Renal cortical epithelial cell (primary cell): ENCODE measurements around the gene FKBP2. TPM values are rescaled to one million over a fixed set of nuclear protein-coding genes. Genes with fewer than 3 reads are reported as not detected.

Experiments used
- DNase-seq: peaks from one replicate; pipeline ENCODE4 v3.0.0-alpha.2; 2011; ENCODE audit warnings: low read depth
- total RNA-seq: library from RNA; depleted of rRNA; stranded (reverse); fragments of >200 nt; gene quantifications from 2 replicates; pipeline ENCODE4 v1.2.3, GENCODE V29; 2014

FKBP2 gene
- total RNA-seq, 1 donor from 2014 or later = 57.5 TPM

DNA sequence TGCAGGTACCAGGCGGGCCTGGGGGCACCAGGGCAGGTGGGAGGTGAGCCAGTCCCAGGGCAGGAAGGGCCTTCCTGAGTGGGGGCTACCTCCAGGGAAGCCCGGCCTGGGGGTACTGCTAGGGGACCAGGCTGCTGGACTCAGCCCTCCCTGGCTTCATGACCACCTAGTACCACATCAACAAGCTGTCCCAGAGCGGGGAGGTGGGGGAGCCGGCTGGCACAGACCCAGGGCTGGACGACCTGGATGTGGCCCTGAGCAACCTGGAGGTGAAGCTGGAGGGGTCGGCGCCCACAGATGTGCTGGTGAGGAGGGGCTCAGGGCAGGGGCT lies 21.6 kb upstream of the FKBP2 start:
- DNase-seq = no peak

DNA sequence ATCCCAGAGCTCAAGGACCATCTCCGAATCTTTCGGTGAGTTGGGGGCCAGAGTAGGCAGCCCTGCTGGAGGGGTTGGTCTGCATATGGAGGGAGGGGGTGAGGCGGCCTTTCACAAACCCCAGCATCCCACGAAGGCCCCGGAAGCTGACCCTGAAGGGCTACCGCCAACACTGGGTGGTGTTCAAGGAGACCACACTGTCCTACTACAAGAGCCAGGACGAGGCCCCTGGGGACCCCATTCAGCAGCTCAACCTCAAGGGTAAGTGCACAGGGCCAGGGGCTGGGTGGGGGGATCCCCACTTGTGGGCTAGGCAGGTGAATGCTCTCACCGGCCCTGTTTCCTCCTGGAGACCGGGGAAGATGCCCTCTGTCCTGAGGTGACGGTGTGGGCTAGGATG lies 21.1 kb upstream of the FKBP2 start:
- no peak for DNase-seq

DNA sequence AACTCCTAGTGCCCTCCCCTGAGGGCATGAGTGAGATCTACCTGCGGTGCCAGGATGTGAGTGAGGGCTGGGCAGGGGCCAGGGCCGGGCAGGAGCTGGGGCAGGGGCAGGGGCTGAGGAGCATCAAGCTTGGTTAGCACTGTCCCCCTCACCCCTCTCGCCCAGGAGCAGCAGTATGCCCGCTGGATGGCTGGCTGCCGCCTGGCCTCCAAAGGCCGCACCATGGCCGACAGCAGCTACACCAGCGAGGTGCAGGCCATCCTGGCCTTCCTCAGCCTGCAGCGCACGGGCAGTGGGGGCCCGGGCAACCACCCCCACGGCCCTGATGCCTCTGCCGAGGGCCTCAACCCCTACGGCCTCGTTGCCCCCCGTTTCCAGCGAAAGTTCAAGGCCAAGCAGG lies 20.6 kb upstream of the FKBP2 start:
- DNase-seq = no peak

DNA sequence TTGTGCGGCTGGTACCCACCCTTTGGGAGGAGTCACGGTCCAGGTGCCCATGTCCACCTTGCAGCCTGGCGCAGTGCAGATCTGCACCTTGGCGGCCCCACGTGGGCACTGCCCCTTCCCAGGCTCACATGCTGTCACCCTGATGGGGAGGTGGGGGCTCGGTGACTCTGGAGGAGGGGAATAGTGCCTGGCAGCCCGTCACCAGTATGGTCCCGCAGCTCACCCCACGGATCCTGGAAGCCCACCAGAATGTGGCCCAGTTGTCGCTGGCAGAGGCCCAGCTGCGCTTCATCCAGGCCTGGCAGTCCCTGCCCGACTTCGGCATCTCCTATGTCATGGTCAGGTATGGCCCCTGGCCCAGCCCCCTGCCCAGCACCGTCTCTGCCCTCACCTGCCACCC lies 20.1 kb upstream of the FKBP2 start:
- DNase-seq = no peak

DNA sequence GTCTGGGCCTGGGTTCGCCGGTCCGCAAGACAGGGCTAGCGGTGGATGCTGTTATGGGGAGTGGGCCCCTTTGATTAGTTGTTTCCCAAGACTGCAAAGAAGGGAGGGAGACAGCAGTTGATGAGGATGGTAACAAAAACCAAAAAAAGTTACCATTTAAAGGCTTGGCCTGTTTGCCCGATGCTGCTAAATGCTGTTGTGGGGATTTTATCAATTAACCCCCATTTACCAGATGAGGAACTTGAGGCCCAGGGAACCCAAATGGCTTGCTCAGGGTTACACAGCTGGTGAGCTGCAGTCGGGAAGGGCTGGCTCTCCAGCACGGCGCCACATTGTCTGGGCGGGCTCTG lies 18.3 kb upstream of the FKBP2 start:
- no peak for DNase-seq

DNA sequence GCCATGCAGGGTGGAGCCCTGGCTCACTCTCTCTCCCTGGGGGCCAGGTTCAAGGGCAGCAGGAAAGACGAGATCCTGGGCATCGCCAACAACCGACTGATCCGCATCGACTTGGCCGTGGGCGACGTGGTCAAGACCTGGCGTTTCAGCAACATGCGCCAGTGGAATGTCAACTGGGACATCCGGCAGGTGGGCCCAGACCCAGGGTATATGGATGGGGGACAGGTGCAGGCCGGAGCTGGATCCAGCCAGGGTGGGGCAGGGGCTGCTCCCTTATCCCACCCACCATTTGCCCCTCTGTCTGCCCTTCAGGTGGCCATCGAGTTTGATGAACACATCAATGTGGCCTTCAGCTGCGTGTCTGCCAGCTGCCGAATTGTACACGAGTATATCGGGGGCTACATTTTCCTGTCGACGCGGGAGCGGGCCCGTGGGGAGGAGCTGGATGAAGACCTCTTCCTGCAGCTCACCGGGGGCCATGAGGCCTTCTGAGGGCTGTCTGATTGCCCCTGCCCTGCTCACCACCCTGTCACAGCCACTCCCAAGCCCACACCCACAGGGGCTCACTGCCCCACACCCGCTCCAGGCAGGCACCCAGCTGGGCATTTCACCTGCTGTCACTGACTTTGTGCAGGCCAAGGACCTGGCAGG lies 17.8 kb upstream of the FKBP2 start:
- DNase-seq = no peak

DNA sequence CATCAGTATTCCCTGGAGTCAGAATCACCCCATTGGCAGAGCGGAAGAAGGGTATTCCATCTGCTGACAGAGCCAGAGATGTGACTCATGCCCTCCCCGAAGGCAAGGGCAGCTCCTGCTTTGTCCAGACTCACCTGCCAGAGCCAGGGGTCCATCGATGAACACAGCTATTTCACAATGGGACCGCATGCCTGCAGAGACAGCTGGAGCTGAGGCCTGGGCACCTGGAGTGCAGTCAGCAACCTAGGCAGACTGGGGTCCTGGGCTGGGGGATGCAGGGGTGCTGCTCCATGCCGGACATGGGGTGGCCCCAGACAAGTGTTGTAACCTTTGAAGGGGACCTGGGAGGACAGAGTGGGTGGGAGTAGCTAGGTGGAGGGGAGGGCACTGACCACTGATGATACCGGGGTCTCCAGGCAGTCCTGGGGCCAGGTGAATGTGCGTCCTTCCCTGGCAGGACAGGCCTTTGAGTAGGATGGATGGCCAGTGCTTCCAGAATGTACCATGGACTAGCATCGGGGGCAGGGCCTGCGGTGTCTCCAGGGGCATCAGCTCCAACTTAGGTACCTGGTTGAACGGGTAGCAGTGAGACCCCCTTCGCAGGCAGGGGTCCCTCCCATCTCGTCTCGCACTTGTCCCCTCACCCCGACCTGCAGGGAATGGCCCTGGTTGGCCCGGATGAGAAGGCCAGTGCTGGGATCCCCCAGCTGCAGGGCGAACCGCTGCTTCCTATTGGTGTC lies 16.6 kb upstream of the FKBP2 start:
- DNase-seq = no peak

DNA sequence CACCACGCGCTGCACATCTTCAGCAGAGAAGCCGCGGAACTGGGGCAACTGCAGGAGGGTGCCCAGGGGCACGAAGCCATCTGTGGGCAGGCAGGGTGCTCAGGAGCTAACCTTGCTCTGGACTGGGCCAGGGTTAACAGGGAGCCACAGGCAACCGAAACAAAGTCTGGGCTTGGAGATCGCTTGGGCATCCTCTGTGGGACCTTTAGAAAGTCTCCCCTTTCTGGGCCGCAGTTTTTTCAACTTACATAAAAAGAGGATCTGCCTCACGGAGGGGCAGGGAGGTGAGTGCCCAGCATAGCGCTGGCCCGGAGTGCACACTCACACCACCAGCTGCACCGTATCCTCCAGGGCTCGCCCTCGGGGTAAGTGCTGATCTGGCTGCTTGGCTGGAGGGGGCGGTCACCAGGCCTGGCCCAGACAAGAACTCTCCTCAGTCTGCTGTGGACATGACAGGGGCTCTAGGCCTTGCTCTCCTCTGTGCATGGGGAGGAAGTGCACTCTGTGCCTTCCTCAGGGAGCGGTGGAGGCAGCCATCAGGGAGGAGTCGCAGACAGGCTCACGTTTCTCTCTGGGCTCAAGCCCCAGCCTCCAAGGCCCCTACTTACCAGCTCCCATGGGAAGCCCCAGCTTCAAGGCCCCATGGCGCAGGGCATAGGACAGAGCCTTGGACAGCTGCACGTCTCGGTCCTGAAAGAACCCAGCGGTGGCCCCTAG lies 15.8 kb upstream of the FKBP2 start:
- no peak for DNase-seq

DNA sequence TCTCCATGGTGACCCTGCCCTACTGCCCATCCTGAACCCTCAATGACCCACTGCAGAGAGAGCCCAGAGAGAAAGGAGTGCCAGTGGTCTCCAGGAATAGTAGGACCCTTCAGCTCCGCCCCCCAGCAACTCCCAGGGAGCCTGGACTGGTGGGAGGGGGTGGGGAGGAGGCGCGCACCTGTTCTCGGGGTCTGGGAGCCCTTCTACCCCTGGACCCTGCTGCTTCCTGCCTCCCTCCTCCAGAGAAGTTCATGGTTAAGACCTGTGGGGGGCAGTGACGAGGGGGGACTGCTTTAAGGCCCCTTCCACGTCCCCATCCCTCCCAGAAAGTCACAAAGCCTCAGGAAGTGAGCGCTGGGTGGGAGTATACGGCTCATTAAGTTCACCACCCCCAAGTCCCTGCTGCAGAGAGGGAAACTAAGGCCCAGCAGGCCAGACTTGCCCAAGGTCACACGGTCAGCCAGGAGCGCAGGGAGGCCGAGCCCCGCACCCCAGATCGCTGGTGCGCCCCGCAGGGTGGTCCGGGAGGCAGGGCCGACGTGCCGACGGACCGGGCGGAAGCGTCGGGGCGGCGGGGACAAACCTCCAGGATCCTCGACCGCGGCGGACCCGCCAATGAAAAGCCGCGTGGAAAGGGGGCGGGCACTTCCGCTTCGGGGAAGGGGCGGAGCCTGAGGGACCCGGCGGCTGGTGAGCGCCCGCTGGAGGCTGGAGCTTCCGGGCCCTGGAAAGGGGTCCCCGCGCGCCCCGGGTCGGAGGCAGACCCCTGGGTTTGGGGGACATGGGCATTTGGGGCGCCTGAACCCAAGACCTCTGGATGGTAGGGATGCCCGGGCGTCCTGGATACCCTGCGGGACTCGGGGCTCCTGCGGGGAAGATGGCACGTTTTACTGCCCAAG lies 15.0 kb upstream of the FKBP2 start, which contains the start of the genes NUDT22 and TRPT1:
NUDT22 (plus strand) TSS at position 667 of the 899 bp plus-strand sequence. CDS start 379 bp downstream, outside the sequence.
TRPT1 (minus strand) TSS at position 579 of the 899 bp plus-strand sequence; CDS start at position 253, 326 bp downstream.
- peak; percentile 37 for DNase-seq

DNA sequence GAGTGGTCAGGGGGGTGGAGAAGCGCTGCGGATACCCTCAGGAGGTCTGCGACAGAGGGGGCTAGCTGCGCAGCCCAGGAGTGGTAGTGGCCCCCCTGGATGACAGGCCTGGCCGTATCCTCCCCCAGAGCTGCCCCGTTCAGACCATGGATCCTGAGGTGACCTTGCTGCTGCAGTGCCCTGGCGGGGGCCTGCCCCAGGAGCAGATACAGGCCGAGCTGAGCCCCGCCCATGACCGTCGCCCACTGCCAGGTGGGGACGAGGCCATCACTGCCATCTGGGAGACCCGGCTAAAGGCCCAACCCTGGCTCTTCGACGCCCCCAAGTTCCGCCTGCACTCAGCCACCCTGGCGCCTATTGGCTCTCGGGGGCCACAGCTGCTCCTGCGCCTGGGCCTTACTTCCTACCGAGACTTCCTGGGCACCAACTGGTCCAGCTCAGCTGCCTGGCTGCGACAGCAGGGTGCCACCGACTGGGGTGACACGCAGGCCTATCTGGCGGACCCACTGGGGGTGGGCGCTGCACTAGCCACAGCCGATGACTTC lies 14.3 kb upstream of the FKBP2 start:
- DNase-seq = no peak

DNA sequence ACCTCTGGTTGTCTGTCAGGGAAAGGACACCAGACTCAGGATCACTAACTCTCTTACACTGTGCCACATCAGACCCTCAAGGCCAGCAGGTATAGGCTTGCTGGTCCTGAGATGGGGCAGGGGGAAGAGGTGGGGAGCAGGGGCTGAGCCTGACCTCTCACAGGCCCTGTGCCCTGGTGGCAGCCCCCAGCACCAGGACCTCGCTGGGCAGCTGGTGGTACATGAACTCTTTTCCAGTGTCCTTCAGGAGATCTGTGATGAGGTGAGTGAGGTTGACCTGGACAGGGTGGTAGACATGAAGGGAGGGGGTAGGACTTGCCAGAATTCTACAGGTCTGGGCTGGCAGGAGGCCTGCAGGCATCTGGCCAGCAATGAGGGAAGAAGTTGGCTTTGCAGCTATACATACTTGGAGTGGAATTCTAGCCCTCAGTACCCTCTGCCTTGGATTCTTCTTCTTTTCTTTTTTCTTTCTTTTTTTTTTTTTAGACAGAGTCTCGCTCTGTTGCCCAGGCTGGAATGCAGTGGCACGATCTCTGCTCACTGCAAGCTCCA lies 13.4 kb upstream of the FKBP2 start:
- no peak for DNase-seq

DNA sequence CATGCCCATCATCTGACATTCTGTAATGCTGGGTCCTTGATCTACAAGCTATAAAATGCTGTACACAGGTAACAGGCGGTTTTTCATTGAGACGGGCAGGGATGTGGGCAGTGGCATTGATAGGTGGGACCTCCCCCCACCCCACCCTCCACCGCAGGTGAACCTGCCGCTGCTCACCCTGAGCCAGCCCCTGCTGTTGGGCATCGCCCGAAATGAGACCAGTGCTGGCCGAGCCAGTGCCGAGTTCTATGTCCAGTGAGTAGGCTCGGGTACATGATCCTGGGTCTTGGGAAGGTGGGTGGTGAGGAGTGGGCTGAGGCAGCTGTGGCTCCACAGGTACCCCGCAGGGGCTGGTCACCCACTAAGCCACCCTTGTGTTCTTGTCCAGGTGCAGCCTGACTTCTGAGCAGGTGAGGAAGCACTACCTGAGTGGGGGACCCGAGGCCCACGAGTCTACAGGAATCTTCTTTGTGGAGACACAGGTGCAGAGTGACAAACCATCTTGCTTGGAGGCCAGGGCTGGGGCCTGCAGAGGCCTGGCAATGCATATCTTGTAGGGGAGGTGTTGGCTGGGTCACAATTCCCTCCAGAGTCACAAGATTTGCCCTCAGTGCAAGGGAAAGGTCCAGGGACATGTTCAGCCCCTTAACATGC lies 11.7 kb upstream of the FKBP2 start:
- no peak for DNase-seq

DNA sequence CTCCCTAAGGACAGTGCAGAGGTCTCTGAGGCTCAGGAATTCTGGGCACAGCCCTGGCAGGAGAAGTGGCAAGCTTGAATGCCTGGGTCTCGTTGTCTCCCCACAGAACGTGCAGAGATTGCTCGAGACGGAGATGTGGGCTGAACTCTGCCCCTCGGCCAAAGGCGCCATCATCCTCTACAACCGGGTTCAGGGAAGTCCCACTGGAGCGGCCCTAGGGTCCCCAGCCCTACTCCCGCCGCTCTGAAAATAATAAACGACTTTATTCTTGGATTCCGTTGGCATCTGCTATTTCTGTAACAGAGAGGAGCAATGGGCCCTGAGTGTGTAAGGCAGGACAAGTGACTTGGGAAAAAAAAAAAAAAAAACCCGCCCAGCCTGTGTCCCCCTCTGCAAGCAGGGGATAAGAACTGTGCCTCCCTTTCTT lies 11.1 kb upstream of the FKBP2 start:
- no peak for DNase-seq

DNA sequence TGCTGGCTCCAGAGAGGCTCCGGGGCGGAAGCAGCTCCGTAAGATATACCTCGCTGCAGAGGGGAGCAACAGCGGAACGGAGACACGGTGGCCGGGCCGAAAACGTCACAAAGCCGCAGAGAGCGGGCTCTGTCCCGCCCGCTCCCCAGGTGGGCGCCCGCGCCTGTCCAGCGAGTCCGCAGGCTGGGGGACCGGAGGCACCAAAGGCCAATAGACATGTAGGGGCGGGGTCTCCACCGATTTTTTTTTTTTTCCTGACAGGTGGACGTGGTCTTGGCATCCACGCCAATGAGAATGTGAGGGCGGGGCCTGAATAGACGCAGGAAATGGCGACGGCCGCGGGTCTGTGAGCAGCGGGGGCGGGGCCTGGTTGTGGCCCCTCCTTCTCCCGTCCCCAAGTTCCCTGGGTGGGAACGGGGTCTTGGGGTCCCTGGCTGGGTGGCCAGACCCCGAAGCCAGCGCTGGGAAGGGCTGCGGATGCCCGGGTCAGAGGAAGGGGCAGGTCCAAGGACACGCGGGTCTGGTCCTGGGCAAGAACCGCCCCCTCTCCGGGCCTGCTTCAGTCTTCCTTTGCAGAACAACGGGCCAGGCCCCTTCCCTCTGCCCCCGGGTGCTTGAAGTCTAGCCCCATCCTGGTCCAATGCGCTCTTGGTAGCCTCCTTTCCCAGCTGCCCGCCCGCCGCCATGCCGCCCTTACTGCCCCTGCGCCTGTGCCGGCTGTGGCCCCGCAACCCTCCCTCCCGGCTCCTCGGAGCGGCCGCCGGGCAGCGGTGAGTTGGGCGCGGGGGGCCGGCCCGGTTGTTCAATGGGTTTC lies 10.5 kb upstream of the FKBP2 start, which contains the start of gene DNAJC4:
DNAJC4 (plus strand) TSS at position 378 of the 814 bp plus-strand sequence; CDS start at position 685, 307 bp downstream.
- peak; percentile 85 for DNase-seq

DNA sequence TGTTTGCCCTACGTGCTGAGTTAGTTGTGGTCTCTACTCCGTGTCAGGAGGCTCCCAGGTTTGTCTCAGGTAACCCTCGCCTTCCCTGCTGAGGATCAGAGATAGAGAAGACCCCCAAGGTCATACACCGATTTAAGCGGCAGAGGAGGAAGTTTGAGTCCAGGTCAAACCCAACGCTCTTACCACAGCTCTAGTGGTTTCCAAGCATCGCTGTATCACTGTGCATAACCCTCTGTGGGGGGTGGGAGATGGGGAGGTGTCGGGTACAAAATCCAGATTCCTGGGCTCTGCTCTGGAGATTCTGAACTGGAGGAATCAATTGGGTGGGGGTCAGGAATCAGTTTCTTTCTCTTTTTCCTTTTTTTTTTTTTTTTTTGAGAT lies 9.9 kb upstream of the FKBP2 start:
- no peak for DNase-seq

DNA sequence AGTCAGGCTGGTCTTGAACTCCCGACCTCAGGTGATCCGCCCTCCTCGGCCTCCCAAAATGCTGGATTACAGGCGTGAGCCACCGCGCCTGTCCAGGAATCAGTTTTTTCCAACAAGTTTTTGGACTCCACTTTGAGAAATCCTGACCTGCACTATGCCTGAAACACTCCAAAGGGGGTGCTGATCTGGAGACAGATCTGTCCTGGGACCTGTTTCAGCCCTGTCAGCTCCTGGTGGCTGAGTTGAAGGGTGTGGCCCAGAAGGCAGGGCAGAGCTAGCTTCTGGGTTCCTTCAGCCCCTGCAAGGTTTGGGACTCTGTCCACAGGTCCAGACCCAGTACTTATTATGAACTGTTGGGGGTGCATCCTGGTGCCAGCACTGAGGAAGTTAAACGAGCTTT lies 9.3 kb upstream of the FKBP2 start:
- DNase-seq = no peak

DNA sequence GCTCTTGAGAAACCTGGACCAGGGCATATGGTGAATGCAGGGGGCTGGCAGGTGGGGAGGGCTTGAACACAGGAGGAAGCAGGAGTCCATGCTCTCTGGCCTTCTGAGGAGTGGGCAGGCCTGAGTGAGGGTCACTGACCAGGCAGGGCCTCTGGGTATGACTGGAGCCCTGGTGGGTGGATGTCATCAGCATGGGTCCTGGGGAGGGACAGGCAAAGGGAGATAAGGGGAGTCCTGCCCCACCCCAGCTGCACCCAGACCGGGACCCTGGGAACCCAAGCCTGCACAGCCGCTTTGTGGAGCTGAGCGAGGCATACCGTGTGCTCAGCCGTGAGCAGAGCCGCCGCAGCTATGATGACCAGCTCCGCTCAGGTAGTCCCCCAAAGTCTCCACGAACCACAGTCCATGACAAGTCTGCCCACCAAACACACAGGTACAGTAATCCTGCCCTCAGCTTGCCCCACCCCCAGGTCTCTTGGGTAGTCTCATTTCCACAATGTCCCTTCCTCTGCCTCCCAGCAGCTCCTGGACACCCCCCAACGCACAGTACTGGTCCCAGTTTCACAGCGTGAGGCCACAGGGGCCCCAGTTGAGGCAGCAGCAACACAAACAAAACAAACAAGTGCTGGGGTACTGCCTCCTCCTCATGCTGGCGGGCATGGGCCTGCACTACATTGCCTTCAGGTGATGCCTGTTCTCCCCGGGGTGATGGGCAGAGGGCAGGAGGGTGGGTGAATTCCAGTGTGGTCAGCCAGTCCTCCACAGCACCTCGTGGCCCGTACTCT lies 8.5 kb upstream of the FKBP2 start:
- no peak for DNase-seq

DNA sequence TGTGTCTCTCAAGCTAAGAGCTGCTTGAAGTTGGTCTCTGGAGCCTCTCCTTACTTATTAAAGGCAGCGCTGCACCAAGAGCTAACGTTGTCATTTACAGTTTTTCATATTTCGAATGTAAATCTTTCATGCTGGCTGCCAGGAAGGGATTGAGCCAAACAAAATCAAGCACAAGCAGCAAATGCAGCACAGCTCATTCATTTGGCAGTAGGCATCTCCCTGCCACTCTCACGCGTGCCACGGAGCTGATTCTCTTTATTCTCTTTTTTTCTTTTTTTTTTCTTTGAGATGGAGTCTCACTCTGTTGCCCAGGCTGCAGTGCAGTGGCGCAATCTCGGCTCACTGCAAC lies 8.0 kb upstream of the FKBP2 start:
- no peak for DNase-seq
